AG10803 (cell line): ENCODE measurements around the gene FLOT2.

Experiments
- DNase-seq: peaks from one replicate; pipeline ENCODE4 v3.0.0; 2010; ENCODE audit warnings: low read depth
- H3K4me3 ChIP-seq: 2 replicates; pipeline ENCODE4 v1.5.1; 2011; ENCODE audit warnings: mild to moderate bottlenecking, low read length, control low read depth
- CTCF ChIP-seq: conservative IDR thresholded peaks from 2 replicates; pipeline ENCODE4 v1.5.1; 2011; ENCODE audit warnings: mild to moderate bottlenecking, low read length, control low read depth, inconsistent platforms

The FLOT2 gene

GRCh38 chr17:28901866-28902818 lies 4.6 kb upstream of the FLOT2 start:
- TF ChIP-seq CTCF = no peak
- peak overlapping the region; percentile 58 for H3K4me3 ChIP-seq
- DNase-seq = peak; percentile 30

DNA sequence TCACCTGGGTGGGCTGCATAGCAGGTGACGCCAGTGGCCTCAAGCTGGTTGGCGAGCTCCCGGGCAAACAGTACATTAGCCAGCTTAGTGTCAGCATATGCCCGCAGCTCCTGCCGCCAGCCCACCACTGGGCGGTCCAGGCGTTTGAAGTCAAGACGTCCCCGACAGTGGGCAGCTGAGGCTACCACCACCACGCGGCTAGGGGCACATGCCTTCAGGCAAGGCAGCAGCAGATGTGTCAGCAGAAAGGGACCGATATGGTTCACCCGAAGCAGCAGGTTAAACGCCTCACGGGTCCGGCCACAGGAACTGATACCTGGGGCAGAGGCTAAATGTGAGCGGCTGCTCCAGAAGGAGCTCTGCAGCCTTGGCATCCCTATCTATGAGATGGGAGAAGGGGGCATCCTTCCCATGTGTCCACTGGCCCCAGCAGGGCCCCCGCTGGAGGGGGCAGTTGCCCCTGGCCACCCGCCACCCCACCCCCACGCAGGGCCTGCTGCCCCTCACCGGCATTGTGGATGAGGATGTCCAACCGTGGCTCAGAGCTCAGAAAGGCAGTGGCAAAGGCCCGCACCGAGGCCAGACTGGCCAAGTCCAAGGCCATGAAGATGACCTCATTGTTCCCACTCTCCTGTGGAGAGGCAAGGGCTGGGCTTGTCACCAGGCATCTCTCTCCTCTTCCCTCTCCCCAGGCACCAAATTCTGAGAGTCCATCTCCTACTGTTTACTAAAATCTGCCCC lies 3.6 kb upstream of the FLOT2 start:
- no peak for TF ChIP-seq CTCF
- H3K4me3 ChIP-seq = no peak overlapping the region
- no peak for DNase-seq

- DNase-seq = no peak
- H3K4me3 ChIP-seq = no peak overlapping the region
- no peak for TF ChIP-seq CTCF
These were observed 1.8 kb upstream of the FLOT2 start for GRCh38 chr17:28899212-28899815.

GRCh38 chr17:28898527-28898955 lies 1.0 kb upstream of the FLOT2 start:
- DNase-seq = no peak
- TF ChIP-seq CTCF = no peak
- no peak overlapping the region for H3K4me3 ChIP-seq

DNA sequence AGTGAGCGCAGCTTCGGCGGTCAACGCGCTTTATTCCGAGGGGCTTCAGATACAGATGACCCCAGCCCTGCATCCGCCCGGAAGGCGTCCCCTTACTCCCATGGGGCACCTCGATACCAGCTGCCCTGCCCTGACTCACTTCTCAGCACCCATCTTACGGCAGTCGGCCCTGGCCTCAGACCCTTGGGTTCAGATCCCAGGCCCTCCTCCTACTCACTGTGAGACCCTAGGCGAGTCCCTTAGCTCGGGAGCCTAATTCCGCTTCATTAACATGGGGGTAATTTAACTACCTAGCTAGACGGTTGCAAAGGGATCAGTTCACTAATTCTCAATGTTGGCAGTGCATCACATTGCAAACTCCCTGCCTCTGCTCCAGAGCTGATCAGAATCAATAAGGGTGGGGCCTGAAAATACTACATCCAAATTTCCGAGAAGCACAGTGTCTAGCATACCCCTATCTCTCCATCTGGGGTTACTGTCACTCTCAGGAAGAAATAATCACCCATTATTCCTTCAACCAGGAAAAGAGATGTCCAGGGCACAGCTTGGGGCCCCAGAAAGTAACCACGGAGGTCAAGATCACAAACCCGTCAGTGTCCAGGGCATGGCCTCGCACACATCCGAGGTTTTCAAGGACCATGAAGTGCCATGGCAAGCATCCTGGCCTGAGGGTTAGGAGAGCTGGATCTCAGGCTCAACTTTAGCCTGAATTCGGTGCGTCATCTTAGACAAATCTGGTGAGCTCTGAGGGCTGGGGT lies 415 bp upstream of the FLOT2 start:
- H3K4me3 ChIP-seq = peak overlapping the region; percentile 79
- no peak for TF ChIP-seq CTCF
- DNase-seq = no peak

DNA sequence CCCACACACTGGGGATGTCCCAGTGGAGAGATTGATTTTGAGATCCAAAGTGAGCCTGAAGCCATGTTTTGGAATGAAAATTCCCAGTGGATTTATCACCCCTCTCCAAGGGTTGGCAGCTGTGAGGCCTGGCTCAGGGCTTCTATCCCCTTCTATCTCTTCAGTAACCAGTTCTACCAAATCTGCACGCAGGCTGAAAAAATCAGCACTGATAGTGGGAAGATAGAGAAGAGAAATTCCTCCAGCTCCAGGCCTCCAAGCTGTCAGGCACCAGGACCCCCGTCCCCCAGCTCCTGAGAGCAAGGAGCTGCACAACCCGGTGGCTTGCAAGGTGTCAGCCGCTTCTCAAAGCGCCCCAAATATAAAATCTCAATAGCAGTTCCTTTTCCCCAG lies 1.0 kb downstream of the FLOT2 start:
- TF ChIP-seq CTCF = no peak
- no peak for DNase-seq
- peak overlapping the region; percentile 79 for H3K4me3 ChIP-seq
